Tibial nerve (tissue), 4 donors: ENCODE data around the gene PIGB.

Experiments used
- CTCF ChIP-seq, 5 experiments: fragments of 200-600 bp in 3 of 5; fragments of 450-650 bp in 2 of 5; sonication (generic) in 3 of 5; IDR thresholded peaks; one replicate each; pipeline ENCODE4 v1.5.1; 2016 to 2019; ENCODE audit warnings: antibody characterized with exemption in 5 of 5, mild to moderate bottlenecking in 3 of 5, moderate library complexity in 2 of 5
- EP300 ChIP-seq, 2 donors: sonication (generic); formaldehyde crosslinking; IDR thresholded peaks; one replicate each; pipeline ENCODE4 v1.6.1; 2017; ENCODE audit warnings: antibody characterized with exemption in 2 of 2, mild to moderate bottlenecking in 1 of 2
- POLR2A ChIP-seq, 2 donors: fragments of 450-650 bp; IDR thresholded peaks; one replicate each; pipeline ENCODE4 v1.6.1; 2017; ENCODE audit warnings: antibody characterized with exemption in 2 of 2, mild to moderate bottlenecking in 2 of 2, moderate library complexity in 2 of 2

DNA sequence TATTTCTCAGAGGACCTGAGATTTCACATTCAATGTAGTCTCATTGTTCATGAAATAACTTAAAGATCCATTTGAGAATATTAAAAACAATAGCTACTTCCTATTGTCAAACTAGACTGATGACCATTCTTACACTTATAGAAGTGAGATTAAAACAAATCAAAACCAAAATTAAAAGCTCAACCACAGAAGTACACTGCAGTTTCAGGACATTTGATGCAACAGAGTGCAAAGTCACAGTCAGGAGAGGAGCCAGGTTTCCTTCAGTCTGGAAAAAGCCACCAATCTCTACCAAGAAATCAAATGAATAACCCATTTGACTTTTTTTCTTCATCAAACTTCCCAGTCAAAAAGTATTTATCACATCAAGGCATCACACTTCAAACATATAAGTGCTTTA, 83.7 kb downstream of the PIGB start:
- TF ChIP-seq CTCF (IDR thresholded peaks at IDR 0.05) (no peak), POLR2A (IDR thresholded peaks at IDR 0.05) (no peak), EP300 (IDR thresholded peaks at IDR 0.05) (no peak)
